Parathyroid adenoma (tissue), 2 donors: ENCODE results near the gene PLAAT4.

Experiments
- H2AFZ ChIP-seq: fragments of 300-600 bp; sonication (generic); one replicate; pipeline ENCODE4 v1.7.0; 2017; ENCODE audit warnings: antibody characterized with exemption, mild to moderate bottlenecking
- H3K27ac ChIP-seq: fragments of 300-600 bp; sonication (generic); one replicate; pipeline ENCODE4 v1.7.0; 2017
- H3K27me3 ChIP-seq: fragments of 300-600 bp; sonication (generic); one replicate; pipeline ENCODE4 v1.7.0; 2017; ENCODE audit warnings: low read length; ENCODE audit not compliant: control insufficient read depth, insufficient read depth
- H3K36me3 ChIP-seq: fragments of 300-600 bp; sonication (generic); one replicate; pipeline ENCODE4 v1.7.0; 2017; ENCODE audit warnings: low read length; ENCODE audit not compliant: control insufficient read depth, insufficient read depth
- H3K4me1 ChIP-seq: fragments of 300-600 bp; sonication (generic); one replicate; pipeline ENCODE4 v1.7.0; 2017; ENCODE audit warnings: control low read depth
- H3K4me2 ChIP-seq: fragments of 300-600 bp; sonication (generic); one replicate; pipeline ENCODE4 v1.7.0; 2017; ENCODE audit warnings: low read length
- H3K4me3 ChIP-seq: fragments of 300-600 bp; sonication (generic); one replicate; pipeline ENCODE4 v1.7.0; 2017; ENCODE audit warnings: low read depth, low read length
- H3K79me2 ChIP-seq: fragments of 300-600 bp; sonication (generic); one replicate; pipeline ENCODE4 v1.7.0; 2017; ENCODE audit warnings: control low read depth
- H3K9ac ChIP-seq: fragments of 300-600 bp; sonication (generic); one replicate; pipeline ENCODE4 v1.7.0; 2017; ENCODE audit warnings: mild to moderate bottlenecking
- H3K9me3 ChIP-seq: fragments of 300-600 bp; sonication (generic); one replicate; pipeline ENCODE4 v1.7.0; 2017; ENCODE audit warnings: low read length; ENCODE audit not compliant: control insufficient read depth
- TF ChIP-seq, protein P1 (sequence below): fragments of 300-600 bp; sonication (generic); IDR thresholded peaks from one replicate; pipeline ENCODE4 v1.7.0; 2017; ENCODE audit warnings: antibody characterized with exemption, mild to moderate bottlenecking
- donor health status: primary hyperparathyroidism.

The PLAAT4 gene

DNA sequence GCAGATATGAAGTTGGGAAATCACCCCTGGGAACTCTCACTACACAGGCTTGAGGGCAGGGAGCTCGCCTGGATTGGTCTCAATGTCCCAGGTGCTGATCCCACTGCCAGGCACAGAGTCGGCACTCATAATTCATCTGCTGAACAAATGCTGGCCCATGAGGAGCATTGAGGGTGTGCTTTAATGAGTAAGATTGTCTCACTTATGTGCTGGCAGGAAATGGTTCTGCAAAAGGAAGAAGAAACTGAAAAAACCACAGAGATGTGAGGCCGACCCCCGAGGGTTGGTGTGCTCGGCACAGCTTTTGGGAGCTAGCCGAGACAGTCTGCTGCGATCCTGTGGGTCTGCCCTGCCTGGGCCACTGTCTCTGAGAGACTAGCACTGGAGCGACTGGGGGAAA, 17.2 kb downstream of the PLAAT4 start:
- no peaks in the 10 kb centered on the region for H3K36me3 ChIP-seq
- H3K79me2 ChIP-seq, result no peaks in the 10 kb centered on the region
- no peaks in the 10 kb centered on the region for H3K9me3 ChIP-seq
- no peak overlapping the region for H3K4me2 ChIP-seq
- no peak overlapping the region for H3K4me3 ChIP-seq
- no peak overlapping the region for H2AFZ ChIP-seq
- H3K4me1 ChIP-seq, result no peaks in the 10 kb centered on the region
- H3K27me3 ChIP-seq, result no peaks in the 10 kb centered on the region
- TF ChIP-seq, protein P1, sequence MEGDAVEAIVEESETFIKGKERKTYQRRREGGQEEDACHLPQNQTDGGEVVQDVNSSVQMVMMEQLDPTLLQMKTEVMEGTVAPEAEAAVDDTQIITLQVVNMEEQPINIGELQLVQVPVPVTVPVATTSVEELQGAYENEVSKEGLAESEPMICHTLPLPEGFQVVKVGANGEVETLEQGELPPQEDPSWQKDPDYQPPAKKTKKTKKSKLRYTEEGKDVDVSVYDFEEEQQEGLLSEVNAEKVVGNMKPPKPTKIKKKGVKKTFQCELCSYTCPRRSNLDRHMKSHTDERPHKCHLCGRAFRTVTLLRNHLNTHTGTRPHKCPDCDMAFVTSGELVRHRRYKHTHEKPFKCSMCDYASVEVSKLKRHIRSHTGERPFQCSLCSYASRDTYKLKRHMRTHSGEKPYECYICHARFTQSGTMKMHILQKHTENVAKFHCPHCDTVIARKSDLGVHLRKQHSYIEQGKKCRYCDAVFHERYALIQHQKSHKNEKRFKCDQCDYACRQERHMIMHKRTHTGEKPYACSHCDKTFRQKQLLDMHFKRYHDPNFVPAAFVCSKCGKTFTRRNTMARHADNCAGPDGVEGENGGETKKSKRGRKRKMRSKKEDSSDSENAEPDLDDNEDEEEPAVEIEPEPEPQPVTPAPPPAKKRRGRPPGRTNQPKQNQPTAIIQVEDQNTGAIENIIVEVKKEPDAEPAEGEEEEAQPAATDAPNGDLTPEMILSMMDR, result no peak
- H3K27ac ChIP-seq, result no peak overlapping the region
- H3K9ac ChIP-seq, result no peak overlapping the region

GRCh38 chr11:63554877-63555223, 18.2 kb downstream of the PLAAT4 start:
- H3K4me2 ChIP-seq, result no peak overlapping the region
- TF ChIP-seq, protein P1, result no peak
- H3K27me3 ChIP-seq, result no peaks in the 10 kb centered on the region
- no peaks in the 10 kb centered on the region for H3K4me1 ChIP-seq
- H3K27ac ChIP-seq, result no peak overlapping the region
- H3K9ac ChIP-seq, result no peak overlapping the region
- no peak overlapping the region for H2AFZ ChIP-seq
- no peaks in the 10 kb centered on the region for H3K79me2 ChIP-seq
- H3K36me3 ChIP-seq, result no peaks in the 10 kb centered on the region
- H3K9me3 ChIP-seq, result no peaks in the 10 kb centered on the region
- H3K4me3 ChIP-seq, result no peak overlapping the region

GRCh38 chr11:63556404-63557013, 19.9 kb downstream of the PLAAT4 start:
- Histone ChIP-seq H3K4me1 (no peaks in the 10 kb centered on the region), H3K9ac (no peak overlapping the region), H3K79me2 (no peaks in the 10 kb centered on the region), H3K36me3 (no peaks in the 10 kb centered on the region), H2AFZ (no peak overlapping the region), H3K4me3 (no peak overlapping the region), H3K27me3 (no peaks in the 10 kb centered on the region), H3K27ac (no peak overlapping the region), H3K4me2 (no peak overlapping the region), H3K9me3 (no peaks in the 10 kb centered on the region)
- TF ChIP-seq, protein P1, result no peak

GRCh38 chr11:63557570-63557969, 21.0 kb downstream of the PLAAT4 start:
- no peak overlapping the region for H3K27ac ChIP-seq
- no peaks in the 10 kb centered on the region for H3K36me3 ChIP-seq
- H3K9ac ChIP-seq, result no peak overlapping the region
- H3K4me2 ChIP-seq, result no peak overlapping the region
- H3K4me1 ChIP-seq, result no peaks in the 10 kb centered on the region
- no peak overlapping the region for H2AFZ ChIP-seq
- no peaks in the 10 kb centered on the region for H3K9me3 ChIP-seq
- H3K27me3 ChIP-seq, result no peaks in the 10 kb centered on the region
- no peak overlapping the region for H3K4me3 ChIP-seq
- no peaks in the 10 kb centered on the region for H3K79me2 ChIP-seq
- TF ChIP-seq, protein P1, result no peak

DNA sequence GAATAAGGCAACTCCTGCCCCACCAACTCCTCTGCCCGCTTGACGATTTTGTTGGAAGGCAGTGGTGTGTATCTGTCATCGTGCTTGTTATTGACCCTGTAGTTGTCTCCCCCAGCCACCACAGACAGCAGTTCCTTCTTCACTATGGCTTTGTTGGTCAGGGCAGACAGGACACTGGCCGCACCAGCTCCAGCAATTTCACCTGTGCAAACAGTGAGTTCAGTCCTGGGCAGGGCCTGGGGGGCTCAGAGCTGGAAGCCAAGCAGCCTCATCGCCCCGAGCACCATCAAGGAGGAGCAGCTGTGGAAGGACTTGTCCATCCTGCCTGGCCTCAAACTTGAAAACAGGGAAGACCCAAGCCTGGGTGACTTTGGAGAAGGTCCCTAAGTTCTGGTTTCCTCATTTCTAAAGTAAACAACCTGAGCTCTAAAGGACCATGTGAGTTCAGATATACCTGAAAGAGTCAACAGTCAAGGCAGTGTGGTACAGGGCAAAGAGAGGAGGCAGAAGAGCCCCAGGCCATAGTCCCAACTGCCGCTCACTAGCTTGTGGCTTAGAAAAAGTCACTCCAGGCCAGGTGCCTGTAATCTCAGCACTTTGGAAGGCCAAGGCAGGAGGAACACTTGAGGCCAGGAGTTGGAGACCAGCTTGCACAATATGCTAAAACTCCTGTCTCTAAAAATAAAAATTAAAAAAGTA, 22.0 kb downstream of the PLAAT4 start:
- Histone ChIP-seq H3K27ac (no peak overlapping the region), H3K79me2 (no peaks in the 10 kb centered on the region), H3K36me3 (no peaks in the 10 kb centered on the region), H3K4me1 (no peaks in the 10 kb centered on the region), H3K4me2 (no peak overlapping the region), H3K4me3 (no peak overlapping the region), H2AFZ (no peak overlapping the region), H3K27me3 (no peaks in the 10 kb centered on the region), H3K9me3 (no peaks in the 10 kb centered on the region), H3K9ac (no peak overlapping the region)
- TF ChIP-seq, protein P1, result no peak
